ENCODE results near the gene KRT1. TPM values are rescaled to one million over a fixed set of nuclear protein-coding genes. Genes with fewer than 3 reads are reported as not detected.

Gene KRT1
- total and polyA plus RNA-seq, 8 donors = 0.17 to 0.41 TPM; not detected in 6

DNA sequence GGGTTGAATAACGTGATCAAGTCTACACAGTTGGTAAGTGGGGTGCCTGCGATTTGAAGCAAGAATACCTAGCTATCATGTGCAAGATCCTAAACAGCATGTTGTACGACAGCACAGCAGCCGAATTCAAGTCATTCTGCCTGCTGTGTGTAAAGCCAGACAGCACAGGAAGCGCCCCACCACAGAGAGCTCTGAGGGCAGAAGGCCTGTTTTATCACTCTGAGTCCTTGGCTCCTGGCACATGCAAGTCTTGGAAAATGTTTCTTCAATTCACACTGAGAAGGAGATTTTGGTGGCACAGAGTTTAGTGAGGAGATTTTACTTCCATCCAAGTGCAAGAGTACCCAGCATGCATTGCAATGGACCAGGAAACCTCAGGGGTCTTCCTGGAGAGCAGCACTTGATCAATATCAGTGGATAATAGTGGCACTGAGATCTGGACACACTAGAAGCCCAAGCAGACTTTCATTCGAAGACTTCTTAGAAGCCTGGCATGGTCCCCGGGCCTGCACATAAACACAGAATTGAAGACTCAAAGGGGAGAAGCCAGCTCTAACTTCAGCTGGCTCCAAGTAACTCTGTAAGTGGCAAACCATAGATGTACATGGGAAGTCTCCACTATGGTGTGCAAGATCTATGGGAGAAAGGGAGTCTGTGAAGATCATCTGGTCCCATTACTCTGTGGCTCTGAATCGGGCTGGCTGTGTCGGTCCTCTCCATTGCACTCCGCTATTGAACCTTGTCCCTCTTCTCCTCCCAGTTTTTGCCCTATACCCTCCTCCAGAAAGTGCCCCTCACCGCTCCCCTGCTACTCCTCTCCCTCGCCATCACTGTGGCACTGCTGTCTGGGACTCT, 1.5 kb upstream of the KRT1 start:
- H3K27ac ChIP-seq = no peak overlapping the region
- DNase-seq = no peak
- H3K36me3 ChIP-seq = no peaks in the 10 kb centered on the region
- FAIRE-seq = no peak
- intact Hi-C loops (cut with DNase I) = no loop called here
- no peaks in the 10 kb centered on the region for H3K4me1 ChIP-seq
- H3K9me3 ChIP-seq = no peaks in the 10 kb centered on the region
- ATAC-seq = no peak
- TF ChIP-seq, protein P1, sequence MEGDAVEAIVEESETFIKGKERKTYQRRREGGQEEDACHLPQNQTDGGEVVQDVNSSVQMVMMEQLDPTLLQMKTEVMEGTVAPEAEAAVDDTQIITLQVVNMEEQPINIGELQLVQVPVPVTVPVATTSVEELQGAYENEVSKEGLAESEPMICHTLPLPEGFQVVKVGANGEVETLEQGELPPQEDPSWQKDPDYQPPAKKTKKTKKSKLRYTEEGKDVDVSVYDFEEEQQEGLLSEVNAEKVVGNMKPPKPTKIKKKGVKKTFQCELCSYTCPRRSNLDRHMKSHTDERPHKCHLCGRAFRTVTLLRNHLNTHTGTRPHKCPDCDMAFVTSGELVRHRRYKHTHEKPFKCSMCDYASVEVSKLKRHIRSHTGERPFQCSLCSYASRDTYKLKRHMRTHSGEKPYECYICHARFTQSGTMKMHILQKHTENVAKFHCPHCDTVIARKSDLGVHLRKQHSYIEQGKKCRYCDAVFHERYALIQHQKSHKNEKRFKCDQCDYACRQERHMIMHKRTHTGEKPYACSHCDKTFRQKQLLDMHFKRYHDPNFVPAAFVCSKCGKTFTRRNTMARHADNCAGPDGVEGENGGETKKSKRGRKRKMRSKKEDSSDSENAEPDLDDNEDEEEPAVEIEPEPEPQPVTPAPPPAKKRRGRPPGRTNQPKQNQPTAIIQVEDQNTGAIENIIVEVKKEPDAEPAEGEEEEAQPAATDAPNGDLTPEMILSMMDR (IDR thresholded peaks at IDR 0.05) = no peak
- WGBS, 2 donors = 59 to 81% methylated on average over 12 of the region's 12 CpGs
- H3K27me3 ChIP-seq = no peaks in the 10 kb centered on the region
- no peak overlapping the region for H3K4me3 ChIP-seq

DNA sequence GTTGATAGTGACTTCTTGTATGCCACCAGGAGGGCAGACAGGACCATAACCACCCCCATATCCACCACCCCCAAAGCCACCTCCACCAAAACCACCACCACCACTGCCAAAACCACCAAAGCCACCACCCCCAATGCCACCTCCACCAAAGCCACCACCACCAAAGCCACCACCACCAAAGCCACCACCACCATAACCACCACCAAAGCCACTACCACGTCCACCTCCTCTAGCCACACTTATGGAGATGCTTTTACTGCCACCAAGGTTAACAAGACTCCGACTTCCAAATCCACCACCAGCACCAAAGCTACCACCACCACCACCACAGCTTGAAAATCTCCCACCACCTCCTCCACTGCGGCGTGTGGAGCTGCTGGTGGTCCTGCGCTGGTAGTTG, 332 bp downstream of the KRT1 start:
- Histone ChIP-seq H3K4me1 (no peaks in the 10 kb centered on the region), H3K4me3 (no peak overlapping the region), H3K27me3 (no peaks in the 10 kb centered on the region), H3K36me3 (no peaks in the 10 kb centered on the region), H3K9me3 (no peaks in the 10 kb centered on the region), H3K27ac (no peak overlapping the region)
- no peak for ATAC-seq
- no peak for DNase-seq
- TF ChIP-seq, protein P1 (IDR thresholded peaks at IDR 0.05) = no peak
- intact Hi-C loops (cut with DNase I) = no loop called here
- WGBS, 2 donors = 73 to 82% methylated on average over 5 of the region's 5 CpGs
- FAIRE-seq = no peak

DNA sequence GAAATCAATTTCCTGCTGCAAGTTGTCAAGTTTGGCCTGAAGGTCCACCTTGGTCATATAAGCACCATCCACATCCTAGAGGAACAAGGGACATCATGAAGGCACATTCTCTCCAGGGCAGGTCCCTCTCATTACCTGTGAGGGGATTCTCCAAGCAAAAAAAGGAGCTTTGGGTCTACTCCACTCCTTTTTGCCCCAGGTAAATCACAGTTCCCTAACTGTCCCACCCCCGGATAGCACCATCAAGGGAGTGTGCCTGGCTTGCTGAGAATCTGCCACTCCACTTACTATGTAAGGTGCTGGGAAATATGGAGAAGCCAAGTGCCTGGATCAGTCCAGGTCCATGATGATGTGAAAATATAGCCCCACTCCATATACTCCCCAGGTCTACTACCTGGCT, 2.5 kb downstream of the KRT1 start:
- H3K9me3 ChIP-seq = no peaks in the 10 kb centered on the region
- TF ChIP-seq, protein P1 (IDR thresholded peaks at IDR 0.05) = no peak
- no peak for ATAC-seq
- H3K27ac ChIP-seq = no peak overlapping the region
- no peaks in the 10 kb centered on the region for H3K36me3 ChIP-seq
- intact Hi-C loops (cut with DNase I) = no loop called here
- FAIRE-seq = no peak
- no peaks in the 10 kb centered on the region for H3K4me1 ChIP-seq
- no peak for DNase-seq
- no peaks in the 10 kb centered on the region for H3K27me3 ChIP-seq
- no peak overlapping the region for H3K4me3 ChIP-seq
- WGBS, 2 donors = 58 to 85% methylated on average over 1 of the region's 1 CpG

DNA sequence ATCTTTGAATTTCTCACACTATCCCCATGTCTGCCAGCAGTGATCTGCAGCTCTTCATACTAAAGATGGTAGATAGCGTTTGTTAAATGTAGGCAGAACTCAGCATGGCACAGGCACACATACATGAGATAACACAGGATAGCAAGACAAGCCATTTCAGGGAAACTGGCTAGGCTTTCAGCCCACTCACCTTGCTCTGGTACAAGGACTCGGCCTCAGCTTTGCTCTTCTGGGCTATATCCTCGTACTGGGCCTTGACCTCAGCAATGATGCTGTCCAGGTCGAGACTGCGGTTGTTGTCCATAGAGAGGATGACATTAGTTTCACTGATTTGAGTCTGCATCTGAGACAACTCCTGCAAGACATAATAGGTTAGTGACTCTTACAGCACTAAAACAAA, 3.1 kb downstream of the KRT1 start:
- Histone ChIP-seq H3K4me3 (no peak overlapping the region), H3K9me3 (no peaks in the 10 kb centered on the region), H3K36me3 (no peaks in the 10 kb centered on the region), H3K4me1 (no peaks in the 10 kb centered on the region), H3K27me3 (no peaks in the 10 kb centered on the region), H3K27ac (no peak overlapping the region)
- DNase-seq (no peak), FAIRE-seq (no peak), ATAC-seq (no peak)
- TF ChIP-seq, protein P1 (IDR thresholded peaks at IDR 0.05) = no peak
- intact Hi-C loops (cut with DNase I) = no loop called here
- WGBS, 2 donors = 77 to 80% methylated on average over 5 of the region's 5 CpGs

DNA sequence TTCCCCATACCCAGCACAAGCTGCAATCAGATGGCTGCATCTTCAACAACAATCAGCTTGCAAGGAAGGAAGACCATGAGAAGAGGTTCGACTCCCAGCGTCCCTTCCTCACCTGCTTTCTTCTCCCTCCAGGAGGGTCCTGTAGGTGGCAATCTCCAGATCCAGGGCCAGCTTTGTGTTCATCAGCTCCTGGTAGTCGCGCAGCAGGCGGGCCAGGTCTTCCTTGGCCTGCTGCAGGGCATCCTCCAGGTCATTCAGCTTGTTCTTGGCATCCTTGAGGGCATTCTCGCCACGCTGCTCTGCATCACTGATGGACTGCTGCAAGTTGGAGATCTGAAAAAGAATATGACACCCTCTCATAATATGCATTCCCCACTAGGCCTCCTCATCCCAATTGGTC, 4.0 kb downstream of the KRT1 start:
- peak in 1 of 6 donors; percentile 18 for DNase-seq
- Histone ChIP-seq H3K4me1 (no peaks in the 10 kb centered on the region), H3K27me3 (no peaks in the 10 kb centered on the region), H3K27ac (no peak overlapping the region), H3K36me3 (no peaks in the 10 kb centered on the region), H3K4me3 (no peak overlapping the region), H3K9me3 (no peaks in the 10 kb centered on the region)
- 84 to 87% methylated on average over 7 of the region's 7 CpGs for WGBS, 2 donors
- FAIRE-seq = no peak
- TF ChIP-seq, protein P1 (IDR thresholded peaks at IDR 0.05) = no peak
- ATAC-seq = no peak
- intact Hi-C loops (cut with DNase I) = no loop called here

Data from pancreas (tissue), 10 donors.